Cardiac muscle cell (in vitro differentiated cells and primary cell): ENCODE data around the gene CNTNAP2. TPM values are rescaled to one million over a fixed set of nuclear protein-coding genes. Genes with fewer than 3 reads are reported as not detected.
A peak's percentile ranks its signal among the peaks of the same experiment; 100 is the strongest.

Experiments used
- DNase-seq, 2 donors: peaks; one replicate each; pipeline versions ENCODE4 v3.0.0 to v3.0.0-alpha.2; 2010 to 2017; ENCODE audit warnings: low read depth in 1 of 2, low spot score in 1 of 2
- H3K27ac ChIP-seq: fragments of 200-600 bp; sonication (generic); 2 replicates; pipeline ENCODE4 v1.5.1; 2016
- H3K27me3 ChIP-seq: fragments of 200-600 bp; sonication (generic); 2 replicates; pipeline ENCODE4 v1.6.0; 2016; ENCODE audit warnings: control low read depth
- H3K36me3 ChIP-seq: fragments of 200-600 bp; sonication (generic); 2 replicates; pipeline ENCODE4 v1.5.1; 2016; ENCODE audit warnings: control low read depth
- H3K4me1 ChIP-seq: fragments of 200-600 bp; sonication (generic); 2 replicates; pipeline ENCODE4 v1.8.1; 2017; ENCODE audit warnings: low read depth, mild to moderate bottlenecking, mixed run types
- H3K4me3 ChIP-seq: fragments of 200-600 bp; sonication (generic); 2 replicates; pipeline ENCODE4 v1.5.1; 2016; ENCODE audit warnings: mild to moderate bottlenecking
- H3K9me3 ChIP-seq: fragments of 200-600 bp; sonication (generic); 2 replicates; pipeline ENCODE4 v1.5.1; 2017; ENCODE audit warnings: low read depth, mild to moderate bottlenecking, control low read depth
- polyA plus RNA-seq: library from polyadenylated mRNA; unstranded; fragments of >200 nt; fragmentation: Nextera tagmentation; extraction: Ambion mirVana; gene quantifications from 2 replicates; pipeline ENCODE4 v1.2.1, GENCODE V29; 2016
- total RNA-seq: library from RNA; depleted of rRNA; stranded (reverse); fragments of >200 nt; gene quantifications from 2 replicates; pipeline ENCODE4 v1.2.3, GENCODE V29; 2016
- TF ChIP-seq, protein P1 (sequence below): IDR thresholded peaks from 2 replicates; pipeline ENCODE4 v1.5.1; 2012; ENCODE audit warnings: low read depth, mild to moderate bottlenecking, low read length

The CNTNAP2 gene
- total and polyA plus RNA-seq, 2 experiments from 2014 or later = 4.8 to 5.1 TPM

GRCh38 chr7:148147438-148147837 is 2030.8 kb downstream of the CNTNAP2 start:
- Histone ChIP-seq H3K27me3 (no peaks in the 10 kb centered on the region), H3K4me3 (no peak overlapping the region), H3K9me3 (no peaks in the 10 kb centered on the region), H3K4me1 (peaks cover 4% of the 10 kb centered on the region), H3K27ac (no peak overlapping the region), H3K36me3 (no peaks in the 10 kb centered on the region)
- TF ChIP-seq, protein P1, sequence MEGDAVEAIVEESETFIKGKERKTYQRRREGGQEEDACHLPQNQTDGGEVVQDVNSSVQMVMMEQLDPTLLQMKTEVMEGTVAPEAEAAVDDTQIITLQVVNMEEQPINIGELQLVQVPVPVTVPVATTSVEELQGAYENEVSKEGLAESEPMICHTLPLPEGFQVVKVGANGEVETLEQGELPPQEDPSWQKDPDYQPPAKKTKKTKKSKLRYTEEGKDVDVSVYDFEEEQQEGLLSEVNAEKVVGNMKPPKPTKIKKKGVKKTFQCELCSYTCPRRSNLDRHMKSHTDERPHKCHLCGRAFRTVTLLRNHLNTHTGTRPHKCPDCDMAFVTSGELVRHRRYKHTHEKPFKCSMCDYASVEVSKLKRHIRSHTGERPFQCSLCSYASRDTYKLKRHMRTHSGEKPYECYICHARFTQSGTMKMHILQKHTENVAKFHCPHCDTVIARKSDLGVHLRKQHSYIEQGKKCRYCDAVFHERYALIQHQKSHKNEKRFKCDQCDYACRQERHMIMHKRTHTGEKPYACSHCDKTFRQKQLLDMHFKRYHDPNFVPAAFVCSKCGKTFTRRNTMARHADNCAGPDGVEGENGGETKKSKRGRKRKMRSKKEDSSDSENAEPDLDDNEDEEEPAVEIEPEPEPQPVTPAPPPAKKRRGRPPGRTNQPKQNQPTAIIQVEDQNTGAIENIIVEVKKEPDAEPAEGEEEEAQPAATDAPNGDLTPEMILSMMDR = no peak
- DNase-seq = no peak

DNA sequence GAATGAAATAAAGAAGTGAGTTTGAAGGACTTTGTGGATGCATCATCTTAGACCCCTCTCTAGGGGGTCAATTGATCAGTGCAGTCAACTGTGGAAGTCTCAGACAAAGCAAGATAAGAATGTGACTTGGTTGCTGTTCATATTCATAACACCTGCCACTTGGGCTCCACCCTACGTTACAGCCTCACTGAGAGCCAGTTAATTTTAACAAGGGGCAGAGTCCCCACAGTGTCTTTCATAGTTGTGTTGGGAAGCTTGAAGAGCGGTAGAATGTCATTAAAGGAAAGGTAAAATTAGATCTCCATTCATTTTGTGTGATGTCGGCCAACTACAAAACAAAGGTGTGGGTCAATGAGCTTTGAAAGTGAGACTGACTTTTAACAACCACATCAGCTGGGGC is 2031.9 kb downstream of the CNTNAP2 start:
- DNase-seq = no peak
- TF ChIP-seq, protein P1 = no peak
- H3K36me3 ChIP-seq = no peaks in the 10 kb centered on the region
- no peaks in the 10 kb centered on the region for H3K27me3 ChIP-seq
- H3K4me3 ChIP-seq = no peak overlapping the region
- no peaks in the 10 kb centered on the region for H3K9me3 ChIP-seq
- H3K4me1 ChIP-seq = peaks cover 9% of the 10 kb centered on the region
- no peak overlapping the region for H3K27ac ChIP-seq

- no peak for DNase-seq
- H3K36me3 ChIP-seq = no peaks in the 10 kb centered on the region
- no peak overlapping the region for H3K27ac ChIP-seq
- TF ChIP-seq, protein P1 = no peak
- no peaks in the 10 kb centered on the region for H3K27me3 ChIP-seq
- H3K4me3 ChIP-seq = no peak overlapping the region
- H3K9me3 ChIP-seq = no peaks in the 10 kb centered on the region
- peaks cover 19% of the 10 kb centered on the region for H3K4me1 ChIP-seq
Observed at GRCh38 chr7:148149730-148150129, 2033.1 kb downstream of the CNTNAP2 start.

DNA sequence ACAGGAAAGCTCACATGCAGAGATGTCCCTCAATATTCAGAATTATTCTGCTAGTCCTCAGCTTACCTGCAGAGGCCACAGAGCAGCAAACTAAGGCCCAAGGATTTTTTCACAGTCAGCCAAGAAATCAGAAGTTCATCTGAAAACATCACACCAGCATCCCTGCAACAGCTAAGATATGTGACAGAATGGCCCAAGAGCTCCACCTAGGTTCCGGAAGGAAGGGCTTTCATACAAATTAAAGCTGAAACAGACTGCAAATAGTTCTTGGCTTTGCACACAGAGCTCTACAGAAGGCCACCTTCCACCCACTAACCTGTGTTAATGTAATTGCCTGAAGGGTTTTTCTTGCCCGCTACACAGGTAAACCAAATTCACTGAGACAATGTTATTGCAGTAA is 2035.2 kb downstream of the CNTNAP2 start:
- H3K36me3 ChIP-seq = no peaks in the 10 kb centered on the region
- no peak for DNase-seq

DNA sequence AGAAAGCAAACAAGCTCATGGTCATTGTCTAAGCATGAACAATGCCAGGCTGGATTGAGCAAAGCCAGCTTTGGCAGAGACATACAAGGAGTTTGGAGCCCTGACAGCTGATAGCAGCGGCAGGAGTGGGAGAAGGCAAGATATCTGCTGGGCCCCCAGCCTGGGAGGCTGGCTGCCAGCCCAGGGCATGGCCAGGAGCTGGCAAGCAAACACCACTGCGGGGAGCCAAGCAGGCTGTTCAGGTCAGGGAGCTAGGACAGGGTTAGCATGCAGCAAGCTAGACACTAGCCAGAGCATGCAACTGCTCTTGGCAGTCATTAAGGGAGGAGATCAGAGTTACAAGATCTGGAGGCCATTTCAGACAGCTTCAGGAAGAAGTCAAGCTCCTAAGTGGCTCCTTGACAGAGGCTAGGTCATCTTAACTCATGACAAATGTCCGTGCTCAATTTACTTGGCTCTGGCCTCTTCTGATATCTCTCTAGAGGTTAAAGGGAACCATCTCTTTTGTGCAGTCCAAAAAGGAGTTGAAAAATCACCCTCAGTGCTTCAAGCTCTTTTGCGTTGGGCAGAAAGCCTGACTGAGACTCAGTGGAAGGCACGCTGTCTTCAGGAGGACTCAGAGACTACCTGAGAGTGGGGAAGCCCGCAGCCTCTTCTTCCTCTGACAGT is 2037.1 kb downstream of the CNTNAP2 start:
- H3K9me3 ChIP-seq = no peaks in the 10 kb centered on the region
- no peaks in the 10 kb centered on the region for H3K27me3 ChIP-seq
- H3K36me3 ChIP-seq = no peaks in the 10 kb centered on the region
- no peak overlapping the region for H3K4me3 ChIP-seq
- H3K27ac ChIP-seq = peak overlapping the region; percentile 74
- H3K4me1 ChIP-seq = peaks cover 30% of the 10 kb centered on the region
- DNase-seq = peak; percentile 67 to 74
- TF ChIP-seq, protein P1 = no peak

More for the DNA sequence above, 2035.2 kb downstream of the CNTNAP2 start:
- TF ChIP-seq, protein P1 = peak; percentile 2
- Histone ChIP-seq H3K4me3 (no peak overlapping the region), H3K27ac (no peak overlapping the region), H3K4me1 (peaks cover 30% of the 10 kb centered on the region), H3K27me3 (no peaks in the 10 kb centered on the region), H3K9me3 (no peaks in the 10 kb centered on the region)
